CD8-positive, alpha-beta memory T cell (primary cell): ENCODE measurements around the gene DNM2. TPM values are rescaled to one million over a fixed set of nuclear protein-coding genes. Genes with fewer than 3 reads are reported as not detected.
"Not testable (repeated sequence)": the region's sequence is repeated elsewhere in the genome, so short reads cannot be mapped to it uniquely, and the experiment has no call there.

Experiments
- CTCF ChIA-PET: fragments of 350-600 bp; sonication (Branson Sonifier 250); formaldehyde crosslinking; loops from one replicate; lab custom pipeline; 2021; ENCODE audit warnings: antibody characterized with exemption; lab: Charles Lee
- POLR2A ChIA-PET: fragments of 350-600 bp; sonication (Branson Sonifier 250); formaldehyde crosslinking; loops from one replicate; lab custom pipeline; 2021; ENCODE audit warnings: antibody characterized with exemption; lab: Charles Lee
- DNase-seq, 5 donors: peaks; one replicate each; pipeline versions ENCODE4 v3.0.0 to v3.0.0-alpha.2; 2020 to 2022; ENCODE audit warnings: mixed read lengths in 1 of 5
- H3K27ac ChIP-seq: one replicate; pipeline ENCODE4 v1.7.0; 2013; ENCODE audit warnings: low read depth, mild to moderate bottlenecking, low read length, moderate library complexity
- H3K27me3 ChIP-seq: 2 replicates; pipeline ENCODE4 v1.7.0; 2013; ENCODE audit warnings: low read length, mild to moderate bottlenecking; ENCODE audit not compliant: insufficient read depth, poor library complexity, severe bottlenecking
- H3K36me3 ChIP-seq: 2 replicates; pipeline ENCODE4 v1.7.0; 2013; ENCODE audit warnings: mild to moderate bottlenecking, low read length, moderate library complexity; ENCODE audit not compliant: insufficient read depth
- H3K4me1 ChIP-seq: 2 replicates; pipeline ENCODE4 v1.7.0; 2013; ENCODE audit warnings: mild to moderate bottlenecking, low read length, moderate library complexity; ENCODE audit not compliant: insufficient read depth
- H3K4me3 ChIP-seq: 2 replicates; pipeline ENCODE4 v1.7.0; 2013; ENCODE audit warnings: mild to moderate bottlenecking, low read length
- H3K9me3 ChIP-seq: 2 replicates; pipeline ENCODE4 v1.7.0; 2013; ENCODE audit warnings: mild to moderate bottlenecking, low read length
- H3K27ac Mint-ChIP-seq, 8 donors: one replicate each; pipeline ENCODE4 v1.8.0; 2020 to 2021; ENCODE audit warnings: mixed read lengths in 8 of 8, mild to moderate bottlenecking in 6 of 8, inconsistent platforms in 3 of 8, moderate library complexity in 3 of 8
- H3K27me3 Mint-ChIP-seq, 2 donors: one replicate each; pipeline ENCODE4 v1.8.0; 2020 to 2021; ENCODE audit warnings: mixed read lengths in 2 of 2, mild to moderate bottlenecking in 1 of 2, moderate library complexity in 1 of 2
- H3K36me3 Mint-ChIP-seq, 3 donors: one replicate each; pipeline ENCODE4 v1.8.0; 2020 to 2021; ENCODE audit warnings: mixed read lengths in 3 of 3, inconsistent platforms in 1 of 3, mild to moderate bottlenecking in 1 of 3
- H3K4me1 Mint-ChIP-seq, 3 donors: one replicate each; pipeline ENCODE4 v1.8.0; 2020 to 2021; ENCODE audit warnings: mixed read lengths in 3 of 3, inconsistent platforms in 1 of 3, mild to moderate bottlenecking in 1 of 3
- H3K4me3 Mint-ChIP-seq, 7 donors: one replicate each; pipeline ENCODE4 v1.8.0; 2020 to 2021; ENCODE audit warnings: mixed read lengths in 7 of 7, mild to moderate bottlenecking in 6 of 7, moderate library complexity in 4 of 7, inconsistent platforms in 2 of 7
- H3K9me3 Mint-ChIP-seq, 5 donors: one replicate each; pipeline ENCODE4 v1.8.0; 2020 to 2022; ENCODE audit warnings: mixed read lengths in 5 of 5, mild to moderate bottlenecking in 3 of 5, moderate library complexity in 2 of 5, inconsistent platforms in 1 of 5
- polyA plus RNA-seq: library from polyadenylated mRNA; unstranded; fragments of 300-500 nt; fragmentation: Illumina TruSeq; gene quantifications from one replicate; pipeline ENCODE4 v1.2.3, GENCODE V29; 2021
- total RNA-seq, 2 experiments: library from RNA; stranded (reverse); gene quantifications; one replicate each; pipeline ENCODE4 v1.2.3, GENCODE V29; 2021

The DNM2 gene
- total RNA-seq (100 to 1,000 TPM; 154 to 165 TPM), polyA plus RNA-seq (105 TPM)

DNA sequence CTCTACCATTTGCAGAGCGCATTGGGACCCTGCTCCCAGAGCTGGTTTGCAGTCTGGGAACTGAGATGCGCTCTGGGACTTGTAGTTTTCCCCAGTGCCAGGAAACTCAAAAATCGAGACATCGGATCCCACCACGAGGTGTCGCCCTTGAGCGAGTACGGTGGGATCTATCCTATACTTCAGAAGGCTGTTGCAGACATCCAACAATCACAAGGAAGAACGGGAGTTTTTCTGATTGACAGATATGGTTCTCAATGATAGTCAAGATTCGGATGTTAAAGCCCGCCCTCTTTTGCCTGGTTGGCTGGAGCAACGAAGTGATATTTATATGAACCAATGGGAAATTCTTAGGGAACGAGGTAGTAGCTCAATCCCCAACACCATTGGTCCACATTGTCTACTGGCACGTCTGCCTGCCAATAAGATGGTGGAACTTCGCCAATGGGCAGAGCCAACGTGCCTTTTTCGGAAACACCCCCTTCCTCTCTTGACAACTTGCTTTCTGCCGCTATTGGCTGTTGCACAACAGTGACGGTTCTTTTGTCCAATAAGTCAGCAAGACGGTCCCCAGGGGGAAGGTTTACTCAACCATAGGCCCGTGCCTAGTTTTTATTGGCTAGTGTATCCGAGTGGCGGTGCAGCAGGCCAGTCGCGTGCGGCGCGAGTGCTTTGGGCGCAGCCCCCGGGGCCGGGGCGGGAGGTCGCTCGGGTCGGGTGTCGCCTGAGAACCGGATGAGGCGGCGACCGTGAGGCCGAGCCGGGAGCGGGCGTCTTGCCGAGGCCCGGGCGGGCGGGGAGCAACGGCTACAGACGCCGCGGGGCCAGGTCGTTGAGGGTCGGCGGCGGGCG lies at the start of gene DNM2:
TSS of gene DNM2 (plus strand) at position 724 of the 849 bp plus-strand sequence. CDS start 164 bp downstream, outside the sequence.
- peak within 1 kb of the TSS; percentile 90 for H3K27ac ChIP-seq
- H3K27me3 ChIP-seq, result no peaks in the 10 kb centered on the region
- Mint-ChIP-seq H3K4me1 (peaks cover 31 to 46% (median 42%) of the 10 kb centered on the region in 3 donors), H3K4me3 (peak within 1 kb of the TSS; percentile 88 to 99 (median 95)), H3K27me3 (no peaks in the 10 kb centered on the region), H3K9me3 (no peaks in the 10 kb centered on the region), H3K36me3 (peaks cover 0 to 27% (median 0%) of the 10 kb centered on the region in 3 donors), H3K27ac (peak within 1 kb of the TSS; percentile 83 to 99 (median 96))
- ChIA-PET POLR2A (interaction anchor here (0.6 to 3.0 kb wide), 13 partner anchors 14 to 595 kb away, joined by 3 to 15 read pairs (median 7); partner anchors contain the start of genes CARM1, QTRT1 and TMED1), CTCF (interaction anchor here (0.6 to 7.7 kb wide), 38 partner anchors 9 to 717 kb away, joined by 3 to 97 read pairs (median 5); partner anchors contain the start of genes CARM1, ODAD3, QTRT1 and TMED1)
- H3K36me3 ChIP-seq, result no peaks in the 10 kb centered on the region
- H3K4me3 ChIP-seq, result peak within 1 kb of the TSS; percentile 76
- no peaks in the 10 kb centered on the region for H3K9me3 ChIP-seq
- peak; percentile 92 to 99 (median 98) for DNase-seq
- H3K4me1 ChIP-seq, result peaks cover 36% of the 10 kb centered on the region

- H3K9me3 Mint-ChIP-seq, result no peaks in the 10 kb centered on the region
- no peak overlapping the region for H3K27ac ChIP-seq
- H3K4me3 Mint-ChIP-seq, result peak overlapping the region in 3 of 7 donors; percentile 6 to 45 (median 33)
- peaks cover 0 to 4% of the 10 kb centered on the region in 2 donors for H3K27me3 Mint-ChIP-seq
- ChIA-PET POLR2A (no interaction called here), CTCF (interaction anchor here (1.3 kb wide), 1 partner anchor 88 kb away, joined by 3 read pairs; no protein-coding TSS in a partner anchor)
- peaks cover 44 to 57% (median 44%) of the 10 kb centered on the region in 3 donors for H3K4me1 Mint-ChIP-seq
- peak overlapping the region in 5 of 8 donors; percentile 9 to 80 (median 55) for H3K27ac Mint-ChIP-seq
- peaks cover 16% of the 10 kb centered on the region for H3K4me1 ChIP-seq
- no peak for DNase-seq
- H3K36me3 ChIP-seq, result peaks cover 23% of the 10 kb centered on the region
- H3K4me3 ChIP-seq, result no peak overlapping the region
- peaks cover 3 to 60% (median 5%) of the 10 kb centered on the region in 3 donors for H3K36me3 Mint-ChIP-seq
- H3K27me3 ChIP-seq, result no peaks in the 10 kb centered on the region
- no peaks in the 10 kb centered on the region for H3K9me3 ChIP-seq
Observed at GRCh38 chr19:10669246-10669645, 48.6 kb upstream of the DNM2 start.

- H3K27ac ChIP-seq, result no peak overlapping the region
- H3K27me3 Mint-ChIP-seq, result peaks cover 0 to 4% of the 10 kb centered on the region in 2 donors
- no peaks in the 10 kb centered on the region for H3K9me3 Mint-ChIP-seq
- peaks cover 16% of the 10 kb centered on the region for H3K4me1 ChIP-seq
- no peaks in the 10 kb centered on the region for H3K27me3 ChIP-seq
- peaks cover 3 to 67% (median 8%) of the 10 kb centered on the region in 3 donors for H3K36me3 Mint-ChIP-seq
- no peak for DNase-seq
- H3K4me3 Mint-ChIP-seq, result peak overlapping the region in 1 of 7 donors; percentile 44
- H3K27ac Mint-ChIP-seq, result peak overlapping the region in 4 of 8 donors; percentile 9 to 63 (median 29)
- POLR2A ChIA-PET, result no interaction called here
- H3K4me1 Mint-ChIP-seq, result peaks cover 44 to 53% (median 44%) of the 10 kb centered on the region in 3 donors
- H3K9me3 ChIP-seq, result no peaks in the 10 kb centered on the region
- peaks cover 23% of the 10 kb centered on the region for H3K36me3 ChIP-seq
- CTCF ChIA-PET, result interaction anchor here (1.3 kb wide), 1 partner anchor 89 kb away, joined by 3 read pairs; no protein-coding TSS in a partner anchor
- H3K4me3 ChIP-seq, result no peak overlapping the region
Observed at GRCh38 chr19:10670182-10670581, 47.7 kb upstream of the DNM2 start.

- Histone ChIP-seq H3K27me3 (no peaks in the 10 kb centered on the region), H3K27ac (no peak overlapping the region), H3K36me3 (peaks cover 29% of the 10 kb centered on the region), H3K4me1 (peaks cover 16% of the 10 kb centered on the region), H3K9me3 (no peaks in the 10 kb centered on the region), H3K4me3 (no peak overlapping the region)
- no peak for DNase-seq
- H3K4me1 Mint-ChIP-seq, result peaks cover 40 to 49% (median 41%) of the 10 kb centered on the region in 3 donors
- ChIA-PET CTCF (interaction anchor here (0.9 kb wide), 1 partner anchor 29 kb away, joined by 4 read pairs; no protein-coding TSS in a partner anchor), POLR2A (interaction anchor here (0.6 to 0.7 kb wide), 3 partner anchors 16 to 46 kb away, joined by 3 to 7 read pairs (median 4); no protein-coding TSS in a partner anchor)
- H3K4me3 Mint-ChIP-seq, result no peak overlapping the region
- H3K9me3 Mint-ChIP-seq, result no peaks in the 10 kb centered on the region
- peak overlapping the region in 3 of 8 donors; percentile 23 to 81 (median 74) for H3K27ac Mint-ChIP-seq
- H3K36me3 Mint-ChIP-seq, result peaks cover 3 to 73% (median 14%) of the 10 kb centered on the region in 3 donors
- H3K27me3 Mint-ChIP-seq, result peaks cover 0 to 4% of the 10 kb centered on the region in 2 donors
Observed at GRCh38 chr19:10670876-10671804, 46.7 kb upstream of the DNM2 start.

DNA sequence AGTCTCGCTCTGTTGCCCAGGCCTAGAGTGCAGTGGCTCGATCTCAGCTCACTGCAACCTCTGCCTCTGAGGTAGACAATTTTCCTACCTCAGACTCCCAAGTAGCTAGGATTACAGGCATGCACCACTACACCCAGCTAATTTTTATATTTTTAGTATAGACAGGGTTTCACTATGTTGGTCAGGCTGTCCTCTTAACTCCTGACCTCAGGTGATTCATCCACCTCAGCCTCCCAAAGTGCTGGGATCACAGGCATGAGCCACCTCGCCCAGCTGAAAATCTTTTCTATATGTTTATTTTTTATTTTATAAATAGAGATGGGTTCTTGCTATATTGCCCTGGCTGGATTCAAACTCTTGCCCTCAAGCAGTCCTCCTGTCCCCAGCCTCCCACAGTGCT lies 46.0 kb upstream of the DNM2 start:
- POLR2A ChIA-PET, result interaction anchor here (0.6 to 0.7 kb wide), 2 partner anchors 16 to 30 kb away, joined by 3 to 7 read pairs; no protein-coding TSS in a partner anchor
- not testable (repeated sequence) for H3K9me3 Mint-ChIP-seq, H3K27me3 ChIP-seq, H3K27ac ChIP-seq, H3K27me3 Mint-ChIP-seq, DNase-seq, H3K4me3 ChIP-seq, H3K9me3 ChIP-seq, H3K27ac Mint-ChIP-seq, H3K4me3 Mint-ChIP-seq
- CTCF ChIA-PET, result interaction anchor here (0.9 to 1.6 kb wide), 2 partner anchors 10 to 28 kb away, joined by 4 to 7 read pairs; no protein-coding TSS in a partner anchor
- peaks cover 32 to 41% (median 34%) of the 10 kb centered on the region in 3 donors for H3K4me1 Mint-ChIP-seq
- peaks cover 3 to 68% (median 15%) of the 10 kb centered on the region in 3 donors for H3K36me3 Mint-ChIP-seq
- Histone ChIP-seq H3K36me3 (peaks cover 33% of the 10 kb centered on the region), H3K4me1 (peaks cover 16% of the 10 kb centered on the region)

DNA sequence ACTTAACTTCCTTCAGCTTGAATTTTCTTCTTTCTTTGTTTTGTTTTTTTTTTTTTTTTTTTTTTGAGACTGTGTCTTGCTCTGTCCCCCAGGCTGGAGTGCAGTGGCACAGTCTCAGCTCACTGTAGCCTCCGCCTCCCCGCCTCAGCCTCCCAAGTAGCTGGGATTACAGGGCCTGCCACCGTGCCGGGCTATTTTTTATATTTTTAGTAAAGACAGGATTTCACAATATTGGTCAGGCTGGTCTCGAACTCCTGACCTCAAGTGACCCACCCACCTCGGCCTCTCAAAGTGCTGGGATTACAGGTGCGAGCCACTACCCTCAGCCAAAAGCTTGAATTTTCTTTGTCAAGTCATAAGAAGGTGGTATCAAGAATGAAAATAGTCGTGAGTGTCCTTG lies 42.7 kb upstream of the DNM2 start:
- H3K4me1 ChIP-seq, H3K9me3 Mint-ChIP-seq, H3K27ac ChIP-seq, H3K27me3 Mint-ChIP-seq, H3K4me3 ChIP-seq, DNase-seq, POLR2A ChIA-PET, CTCF ChIA-PET, H3K9me3 ChIP-seq, H3K4me3 Mint-ChIP-seq, H3K27me3 ChIP-seq, H3K27ac Mint-ChIP-seq: not testable (repeated sequence)
- peaks cover 3 to 85% (median 15%) of the 10 kb centered on the region in 3 donors for H3K36me3 Mint-ChIP-seq
- peaks cover 8 to 15% (median 12%) of the 10 kb centered on the region in 3 donors for H3K4me1 Mint-ChIP-seq
- peaks cover 66% of the 10 kb centered on the region for H3K36me3 ChIP-seq

DNA sequence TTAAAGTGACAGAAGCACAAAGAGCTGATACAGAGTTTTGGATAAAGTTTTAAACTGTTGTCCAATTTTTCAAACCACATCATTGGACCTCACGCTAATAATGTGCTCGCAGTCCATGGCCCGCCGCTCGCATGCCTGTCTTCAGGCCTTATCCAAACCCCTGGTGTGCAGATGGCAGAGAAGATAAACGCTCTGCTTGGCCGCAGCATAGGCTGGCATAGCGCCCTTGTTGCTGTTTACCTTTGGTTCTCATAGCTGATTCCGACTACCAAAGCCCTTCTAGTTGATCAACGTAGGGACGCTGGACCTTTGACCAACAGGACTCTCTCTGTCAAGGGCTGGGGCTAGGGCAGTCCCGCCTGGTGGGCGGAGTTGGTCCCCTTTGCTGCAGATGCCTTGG lies 40.1 kb upstream of the DNM2 start:
- H3K36me3 ChIP-seq, result peaks cover 77% of the 10 kb centered on the region
- H3K4me1 ChIP-seq, result no peaks in the 10 kb centered on the region
- no peak for DNase-seq
- H3K27ac Mint-ChIP-seq, result no peak overlapping the region
- no peaks in the 10 kb centered on the region for H3K27me3 Mint-ChIP-seq
- H3K36me3 Mint-ChIP-seq, result peaks cover 3 to 89% (median 19%) of the 10 kb centered on the region in 3 donors
- H3K4me3 Mint-ChIP-seq, result no peak overlapping the region
- H3K27ac ChIP-seq, result no peak overlapping the region
- ChIA-PET CTCF (no interaction called here), POLR2A (no interaction called here)
- no peaks in the 10 kb centered on the region for H3K9me3 Mint-ChIP-seq
- H3K4me3 ChIP-seq, result no peak overlapping the region
- no peaks in the 10 kb centered on the region for H3K27me3 ChIP-seq
- H3K4me1 Mint-ChIP-seq, result peaks cover 0 to 6% (median 3%) of the 10 kb centered on the region in 3 donors
- no peaks in the 10 kb centered on the region for H3K9me3 ChIP-seq
